HG02759 (cell line): ENCODE measurements around the gene DBH.

ENCODE experiments used
- ATAC-seq: cut with Tn5 transposase; IDR thresholded peaks from one replicate; pipeline ENCODE4 v1.9.1; 2021; ENCODE audit warnings: mild to moderate bottlenecking, moderate library complexity; ENCODE audit not compliant: unreplicated experiment

Gene DBH

DNA sequence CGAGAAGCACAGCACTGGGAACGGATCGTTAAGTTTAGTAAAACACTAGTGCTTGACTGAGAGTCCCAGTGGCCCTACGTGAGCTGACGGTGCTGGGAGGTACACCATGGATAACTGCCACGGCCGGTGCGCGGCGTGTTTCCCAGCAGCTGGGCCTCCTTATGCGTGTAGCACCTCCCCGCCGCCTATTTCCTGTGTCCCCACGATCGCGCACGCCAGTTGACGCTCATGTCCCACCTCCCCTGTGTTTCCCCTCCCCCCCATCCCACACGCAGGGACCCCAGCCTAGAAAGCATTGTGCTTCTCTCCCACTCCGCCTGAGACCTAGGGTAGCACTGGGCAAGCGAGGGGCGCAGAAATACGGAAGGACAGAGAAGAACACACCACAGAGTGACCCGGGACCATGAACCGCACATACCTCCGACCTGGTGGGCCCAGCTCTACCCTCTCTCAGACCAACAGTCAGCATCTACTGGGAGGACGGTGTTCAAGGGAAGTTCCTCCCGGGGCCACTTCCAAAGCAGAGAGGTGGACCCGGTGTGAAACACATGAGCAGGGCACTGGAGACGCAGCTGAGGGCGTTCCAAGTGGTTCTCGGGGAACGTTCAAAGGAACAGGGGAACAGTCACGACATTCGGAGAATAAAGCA, 45.6 kb downstream of the DBH start:
- no peak for ATAC-seq

DNA sequence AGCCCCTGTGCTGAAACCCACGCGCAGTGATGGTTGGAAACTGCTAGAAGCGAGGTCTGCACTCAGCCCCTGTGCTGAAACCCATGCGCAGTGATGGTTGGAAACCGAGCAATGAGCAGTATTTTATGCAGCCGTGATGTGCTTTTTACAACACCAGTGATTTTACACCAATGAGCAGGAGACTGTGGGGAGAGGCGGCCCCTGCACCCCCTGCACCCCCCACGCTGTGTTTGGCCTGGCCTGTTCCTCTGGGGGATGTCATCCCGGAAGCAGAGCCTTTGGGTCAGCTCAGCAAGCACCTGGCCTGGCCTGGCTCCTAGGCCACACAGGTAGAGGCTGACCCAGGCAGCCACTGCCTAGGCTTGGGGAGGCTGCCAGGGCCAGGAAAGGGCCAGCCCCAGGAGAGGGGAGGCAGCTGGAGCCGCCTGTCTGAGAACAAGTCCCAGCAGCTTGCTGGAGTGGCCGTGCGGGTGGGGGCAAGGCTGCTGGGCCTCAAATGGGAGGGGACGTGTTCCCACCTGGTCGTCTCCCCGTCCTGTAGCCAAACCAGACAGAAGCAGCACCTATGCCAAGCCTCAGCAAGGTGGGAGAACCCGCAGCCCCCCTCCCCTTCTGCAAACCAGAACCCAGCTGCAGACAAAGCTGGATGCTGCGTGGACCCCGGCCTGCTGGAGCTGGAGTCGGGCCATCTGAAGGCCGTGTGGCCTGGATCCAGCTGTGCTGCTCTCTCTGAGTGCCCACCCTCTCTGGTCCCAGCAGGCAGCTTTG, 46.8 kb downstream of the DBH start:
- ATAC-seq = no peak

DNA sequence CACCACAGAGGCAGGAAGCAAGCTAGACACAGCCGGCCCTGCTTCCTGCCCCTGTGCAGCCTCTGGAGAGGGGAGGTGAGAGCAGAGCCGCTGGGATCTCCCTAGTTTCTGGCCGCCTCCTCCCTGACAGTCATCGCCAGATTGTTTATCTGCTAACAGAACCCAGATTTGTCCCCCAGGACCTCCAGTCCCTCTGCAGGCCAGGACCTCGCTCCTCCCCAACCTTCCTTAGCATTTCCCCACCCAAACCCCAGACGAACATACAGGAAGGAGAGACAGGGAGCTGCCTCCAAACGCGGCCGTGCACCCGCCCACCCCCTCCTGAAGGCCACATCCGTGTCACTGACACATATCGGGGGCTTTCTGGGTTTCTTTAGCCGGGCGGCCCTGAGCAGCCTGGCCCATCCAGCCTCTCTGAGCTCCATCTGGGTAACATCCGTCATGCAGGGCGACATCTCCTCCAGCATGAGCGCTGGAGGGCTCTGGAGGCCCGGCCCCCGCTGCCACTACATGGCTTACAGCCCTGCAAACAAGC, 47.5 kb downstream of the DBH start:
- ATAC-seq = no peak

DNA sequence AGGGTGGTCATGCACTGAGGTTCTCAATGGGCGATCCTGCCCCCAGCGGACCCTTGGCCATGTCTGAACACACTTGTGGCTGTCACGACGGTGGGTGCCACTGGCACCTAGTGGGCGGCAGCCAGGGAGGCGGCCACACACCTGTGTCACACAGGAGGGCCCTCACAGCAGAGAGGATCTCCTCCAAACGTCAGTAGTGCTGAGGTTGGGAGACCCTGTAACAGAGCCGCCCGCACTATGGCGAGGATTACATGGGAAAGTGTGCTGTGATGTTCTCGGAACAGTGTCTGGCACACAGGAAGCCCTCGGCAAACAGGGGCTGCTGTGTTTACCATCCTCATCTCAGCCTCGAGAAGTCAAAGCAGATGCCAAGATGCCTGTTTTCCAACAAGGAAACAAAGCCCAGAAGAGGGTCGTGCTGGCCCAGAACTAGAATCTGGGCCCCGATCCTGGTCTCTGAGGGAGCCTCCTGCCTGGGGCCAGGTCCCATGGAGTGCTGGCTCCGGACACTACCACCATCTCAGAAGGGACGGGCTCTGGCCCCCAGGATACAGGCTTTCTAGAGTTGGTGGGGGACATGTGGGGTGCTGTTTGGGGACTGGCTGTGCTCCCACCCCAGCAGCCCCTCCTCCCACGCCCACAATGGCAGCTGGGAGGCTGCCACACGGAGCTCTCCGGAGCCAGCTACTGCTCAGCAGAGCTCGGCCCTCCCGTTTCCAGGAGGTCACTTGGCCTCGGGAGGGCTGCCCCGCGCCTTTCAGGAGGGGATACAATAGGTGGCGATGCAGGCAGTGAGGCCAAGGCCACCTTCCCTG, 48.2 kb downstream of the DBH start:
- no peak for ATAC-seq

DNA sequence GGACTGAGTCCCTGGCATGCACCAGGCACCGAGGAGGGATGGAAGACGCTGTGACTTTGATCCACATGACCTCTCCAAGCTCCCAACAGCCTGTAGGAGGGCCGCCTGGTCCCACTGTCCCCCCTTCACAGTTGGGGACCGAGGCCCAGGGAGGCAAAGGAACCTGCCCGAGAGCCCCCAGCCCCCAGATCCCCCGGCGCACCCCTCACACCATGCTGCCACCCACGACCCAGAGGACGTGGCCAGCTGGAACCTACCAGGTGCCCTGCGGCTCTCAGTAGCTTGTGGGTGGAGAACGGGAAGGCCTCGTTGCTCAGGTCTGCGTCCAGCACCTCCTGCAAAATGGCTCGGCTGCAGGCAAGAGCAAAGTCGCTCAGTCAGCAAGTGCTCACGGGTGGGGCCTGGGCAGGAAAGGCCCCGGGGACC, 48.8 kb downstream of the DBH start:
- no peak for ATAC-seq

DNA sequence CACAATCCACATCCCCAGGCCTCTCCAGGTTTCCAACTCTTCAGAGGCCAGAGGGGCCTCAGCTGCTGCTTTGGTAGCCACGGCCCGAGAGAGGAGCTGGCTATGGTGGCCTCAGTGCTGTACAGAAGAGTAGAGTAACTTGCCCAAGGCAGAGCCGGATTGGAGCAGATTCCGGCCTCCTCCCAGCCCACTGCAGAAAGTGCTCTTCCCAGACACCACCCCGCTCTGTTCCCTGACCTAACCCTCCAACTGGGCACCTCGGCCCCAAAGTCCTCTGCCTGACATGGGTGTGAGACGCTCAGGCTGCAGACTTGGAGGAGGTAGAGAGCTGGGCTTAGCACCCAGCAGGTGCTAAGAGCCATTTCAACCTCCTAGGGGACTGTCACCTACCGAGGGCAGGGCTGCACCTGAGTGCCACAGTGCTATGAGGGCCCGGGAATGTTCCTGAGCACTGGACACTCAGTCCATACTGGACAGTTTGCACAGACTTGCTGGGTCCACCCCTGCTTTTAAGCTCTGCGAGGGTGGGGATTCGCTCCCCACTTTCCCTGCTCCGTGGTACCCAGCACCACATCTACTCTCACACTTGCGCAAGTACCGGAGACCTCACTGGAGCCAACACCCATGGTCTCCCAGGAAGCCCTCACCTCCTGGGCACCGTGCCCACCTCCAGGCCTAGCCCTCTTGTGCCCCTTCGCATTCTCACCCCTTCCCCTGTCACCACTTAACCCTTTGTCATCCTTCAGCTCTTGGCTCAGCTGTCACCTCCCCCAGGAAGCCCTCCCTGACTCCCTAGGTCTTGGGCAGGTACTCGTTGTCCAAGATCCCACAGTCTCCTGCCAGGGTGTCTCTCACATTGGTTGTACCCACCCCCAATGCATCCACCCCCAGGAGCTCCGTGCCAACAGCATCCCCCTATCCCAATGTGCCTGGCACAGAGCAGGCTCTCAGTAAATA, 49.8 kb downstream of the DBH start:
- ATAC-seq = no peak

DNA sequence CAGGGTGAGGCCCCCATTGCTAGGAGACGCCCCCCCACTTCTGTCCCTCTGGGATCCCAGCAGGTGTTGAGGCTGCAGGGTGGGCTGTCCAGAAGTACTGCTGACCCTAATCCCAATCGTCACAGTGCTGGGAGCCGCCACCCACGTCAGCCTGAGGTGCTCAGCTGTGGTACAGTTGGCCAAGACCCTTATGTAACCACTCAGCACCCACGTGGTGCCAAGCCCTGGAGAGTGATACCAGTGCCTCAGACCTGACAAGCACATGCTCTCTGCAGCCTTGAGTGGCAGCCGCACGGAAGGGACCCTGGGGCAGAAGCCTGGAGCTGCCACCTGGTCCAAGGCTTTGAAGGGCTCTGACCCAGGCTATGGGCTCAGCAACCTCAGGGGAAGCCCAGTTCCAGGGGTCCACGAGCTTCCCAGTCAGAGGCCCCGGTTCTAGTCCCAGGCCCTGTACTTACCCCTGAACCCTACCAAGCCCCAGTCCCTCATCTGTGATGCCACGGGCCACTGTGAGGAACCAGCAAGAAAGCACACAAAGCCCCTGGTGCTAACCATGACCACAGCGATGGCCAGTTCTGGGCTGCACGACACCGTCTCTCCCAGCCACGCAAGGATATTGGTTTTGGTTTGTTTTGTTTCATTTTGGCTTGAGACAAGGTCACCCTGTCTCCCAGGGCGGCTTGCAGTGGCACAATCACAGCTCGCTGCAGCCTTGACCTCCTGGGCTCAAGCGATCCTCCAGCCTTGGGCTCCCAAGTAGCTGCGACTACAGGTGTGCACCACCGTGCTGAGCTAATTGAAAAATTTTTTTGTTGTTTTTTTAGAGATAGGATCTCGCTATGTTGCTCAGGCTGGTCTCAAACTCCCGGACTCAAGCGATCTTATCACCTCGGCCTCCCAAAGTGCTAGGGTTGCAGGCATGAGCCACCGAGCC, 50.7 kb downstream of the DBH start:
- no peak for ATAC-seq

DNA sequence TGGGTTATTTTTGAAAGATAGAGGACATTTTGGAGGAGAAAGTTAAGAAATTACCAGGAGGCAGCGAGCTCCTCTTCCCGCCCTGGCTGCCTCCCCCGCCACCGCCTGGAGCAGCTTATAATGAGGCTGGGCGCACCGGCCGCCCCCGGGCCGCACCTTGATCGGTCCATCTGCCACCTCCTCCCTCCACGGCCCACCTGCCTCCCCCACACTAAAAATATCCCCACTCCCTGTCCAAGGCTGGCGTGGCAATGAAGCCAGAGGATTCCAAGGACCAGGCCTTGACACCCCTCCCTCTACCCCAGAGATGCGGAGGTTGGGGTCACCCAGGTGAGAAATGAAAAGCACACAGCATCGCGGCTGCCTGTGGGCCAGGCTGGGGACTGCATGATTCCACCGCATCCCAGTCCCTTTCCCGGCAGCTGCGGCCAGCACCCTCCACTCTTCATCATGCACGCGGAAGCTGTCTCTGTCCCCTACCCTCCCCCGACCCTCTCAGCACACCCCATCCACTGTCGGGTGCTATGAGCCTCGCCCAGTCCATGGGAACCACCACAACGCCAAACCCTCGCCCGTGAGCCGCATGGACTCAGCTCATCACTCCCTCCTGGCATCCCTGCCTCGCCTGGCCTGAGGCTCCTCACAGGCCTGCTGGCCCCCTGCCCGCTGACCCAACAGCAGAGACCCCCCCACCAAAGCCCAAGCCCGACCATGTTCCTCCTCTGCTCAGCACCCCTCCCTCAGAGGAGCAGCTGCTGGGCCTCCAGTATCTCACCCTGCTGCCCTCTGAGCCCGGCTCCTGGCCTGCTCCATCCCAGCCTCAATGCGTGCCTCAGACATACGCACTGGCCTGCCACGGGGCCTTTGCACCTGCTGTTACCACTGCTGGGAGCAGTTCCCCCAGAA, 51.9 kb downstream of the DBH start:
- ATAC-seq = no peak

DNA sequence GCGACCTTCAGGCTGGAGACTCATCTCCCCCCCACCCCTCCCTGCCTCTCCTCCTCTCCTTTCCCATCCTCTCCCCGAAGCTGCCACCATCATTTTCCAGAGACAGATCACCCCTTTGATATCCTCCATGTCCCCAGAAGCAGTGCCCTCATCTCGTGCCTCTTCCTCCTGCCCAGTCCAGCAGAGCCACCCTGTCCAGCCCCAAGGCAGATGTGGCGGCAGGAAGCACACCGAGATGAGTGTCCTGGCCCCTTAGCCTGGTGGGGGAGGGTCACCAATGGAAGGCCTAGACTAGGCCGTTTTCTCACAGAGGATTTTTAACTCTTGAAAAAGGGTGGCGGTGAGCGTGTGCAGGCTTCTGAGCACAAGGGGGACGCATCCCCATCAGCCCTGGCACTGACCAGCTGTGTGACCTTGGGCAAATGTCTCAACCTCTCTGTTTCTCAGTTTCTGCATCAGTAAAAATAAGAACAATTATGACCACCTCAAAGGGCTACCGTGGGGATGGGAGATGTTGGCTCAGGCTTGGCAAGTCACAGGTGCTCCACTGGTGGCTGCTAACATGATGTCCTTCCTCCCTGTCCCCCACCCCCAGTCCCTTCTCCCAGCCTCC, 53.1 kb downstream of the DBH start:
- ATAC-seq = no peak

DNA sequence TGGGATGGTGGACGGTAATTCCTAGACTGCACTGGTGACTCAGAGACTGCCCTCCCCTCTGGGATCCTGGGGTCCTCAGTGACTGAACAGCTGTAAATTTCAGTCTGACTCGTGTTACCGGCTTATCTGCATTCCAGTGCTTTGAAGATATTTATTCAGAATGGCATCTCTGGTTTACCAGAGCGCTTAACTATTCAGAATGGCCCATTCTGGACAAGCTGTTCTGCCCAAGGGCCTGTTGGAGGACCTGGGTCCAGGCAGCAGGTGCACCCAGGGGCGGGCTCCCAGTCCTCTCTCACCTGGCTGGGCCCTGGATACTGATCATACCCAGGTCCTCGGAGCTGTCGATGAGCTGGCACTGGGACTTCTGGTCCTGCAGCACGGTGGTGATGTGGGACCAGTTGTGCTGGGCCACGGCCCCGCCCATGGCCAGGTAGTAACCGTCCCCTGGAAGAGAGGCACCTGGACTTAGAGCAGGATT, 54.0 kb downstream of the DBH start:
- no peak for ATAC-seq

DNA sequence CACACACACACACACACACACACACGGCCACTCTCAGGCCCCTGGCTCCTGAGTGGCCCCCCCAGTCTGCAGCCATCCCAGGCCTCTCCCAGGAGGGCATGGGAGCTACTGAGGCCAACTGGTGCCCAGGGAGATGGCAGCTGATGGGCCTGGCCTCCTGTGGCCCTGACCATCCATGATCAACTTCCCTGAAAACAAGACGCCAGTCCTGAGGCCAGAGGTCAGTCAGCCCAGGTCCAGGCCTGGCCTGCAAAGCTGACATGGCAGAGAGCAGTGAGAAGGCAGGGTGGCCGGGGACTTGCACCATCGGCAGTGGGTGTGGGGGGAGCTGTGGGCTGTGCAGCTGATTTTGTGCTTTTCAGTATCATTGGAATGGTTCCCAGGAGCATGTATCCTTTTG, 55.0 kb downstream of the DBH start:
- no peak for ATAC-seq

DNA sequence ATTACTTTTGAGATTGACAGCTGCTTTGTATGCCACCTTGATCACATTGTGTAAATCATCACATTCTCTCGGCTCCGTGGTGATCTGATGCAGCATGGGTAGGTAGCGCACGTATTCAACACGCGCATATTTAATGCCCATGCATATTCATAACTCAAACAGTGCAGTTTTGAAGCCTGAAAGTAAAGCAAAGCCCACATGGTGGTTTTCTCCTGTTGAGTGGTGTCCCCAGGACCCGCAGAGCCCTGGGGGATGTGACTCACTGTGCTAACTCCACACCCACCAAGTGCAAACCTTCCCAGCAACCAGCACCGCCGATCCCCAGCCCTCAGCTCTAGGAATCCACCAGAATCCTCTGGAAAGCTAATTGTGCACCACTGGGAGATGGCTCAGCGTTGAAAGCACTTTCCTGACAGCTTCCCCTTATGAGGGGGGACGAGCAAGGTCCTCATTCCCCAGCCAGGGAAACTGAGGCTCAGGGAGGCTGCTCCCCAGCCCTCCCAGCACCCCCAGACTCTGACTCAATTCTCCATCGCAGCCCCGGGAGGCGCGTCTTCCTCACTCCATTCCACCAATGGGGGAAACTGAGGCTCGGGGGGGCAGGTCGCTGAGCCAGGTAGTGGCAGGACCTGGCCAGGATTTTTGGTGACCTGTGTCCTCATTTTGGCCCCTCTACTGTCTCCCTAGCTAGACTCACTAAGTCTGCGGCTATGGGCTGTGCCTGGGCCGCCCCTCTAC, 55.6 kb downstream of the DBH start:
- no peak for ATAC-seq

DNA sequence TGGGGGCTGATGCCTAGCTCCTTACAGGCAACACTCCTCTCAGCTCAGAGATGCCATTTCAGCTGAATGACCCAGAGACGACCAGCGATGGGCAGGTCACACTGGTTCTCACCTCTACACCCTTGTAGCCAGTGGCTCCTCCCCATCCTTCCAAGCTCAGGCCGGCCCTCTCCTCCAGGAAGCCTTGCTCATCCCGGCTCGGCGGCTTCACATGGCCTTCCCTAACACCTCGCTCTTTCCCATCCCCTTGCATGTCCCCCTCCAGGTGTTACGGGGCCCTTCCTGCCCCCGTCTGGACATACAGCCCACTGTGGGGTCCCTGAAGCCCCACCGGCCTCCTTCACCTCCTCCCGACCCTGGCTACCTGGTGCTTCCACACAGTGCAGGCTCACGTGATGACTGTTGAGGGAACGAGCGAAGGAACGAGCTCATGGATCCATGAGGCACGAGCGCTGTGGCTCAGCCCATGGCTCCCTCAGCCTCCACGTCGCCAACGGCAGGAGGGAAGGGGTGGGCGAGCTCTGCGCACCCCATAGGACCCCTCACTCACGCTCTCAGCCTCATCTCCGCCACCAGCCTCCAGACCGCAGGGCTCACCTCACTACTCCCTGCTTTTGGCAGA, 56.3 kb downstream of the DBH start:
- no peak for ATAC-seq

DNA sequence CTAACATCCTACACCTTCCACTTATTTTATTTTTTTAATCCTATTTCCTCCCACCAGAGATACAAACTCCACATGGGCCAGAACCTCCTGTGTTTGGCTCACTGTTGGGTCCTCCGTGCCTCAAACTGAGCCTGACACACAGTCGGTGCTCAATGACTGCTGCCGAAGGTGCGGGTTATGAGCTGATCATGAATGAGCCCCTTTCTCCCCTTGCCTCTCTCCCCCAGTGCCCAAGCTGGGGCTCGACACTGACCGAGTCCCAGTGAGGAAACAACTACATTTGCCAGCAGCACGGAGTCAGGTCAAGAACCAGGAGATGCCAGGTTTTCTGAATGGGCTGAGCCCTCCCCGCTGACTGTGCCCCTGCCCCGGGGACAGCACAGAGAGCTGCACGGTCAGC, 57.0 kb downstream of the DBH start:
- ATAC-seq = no peak

DNA sequence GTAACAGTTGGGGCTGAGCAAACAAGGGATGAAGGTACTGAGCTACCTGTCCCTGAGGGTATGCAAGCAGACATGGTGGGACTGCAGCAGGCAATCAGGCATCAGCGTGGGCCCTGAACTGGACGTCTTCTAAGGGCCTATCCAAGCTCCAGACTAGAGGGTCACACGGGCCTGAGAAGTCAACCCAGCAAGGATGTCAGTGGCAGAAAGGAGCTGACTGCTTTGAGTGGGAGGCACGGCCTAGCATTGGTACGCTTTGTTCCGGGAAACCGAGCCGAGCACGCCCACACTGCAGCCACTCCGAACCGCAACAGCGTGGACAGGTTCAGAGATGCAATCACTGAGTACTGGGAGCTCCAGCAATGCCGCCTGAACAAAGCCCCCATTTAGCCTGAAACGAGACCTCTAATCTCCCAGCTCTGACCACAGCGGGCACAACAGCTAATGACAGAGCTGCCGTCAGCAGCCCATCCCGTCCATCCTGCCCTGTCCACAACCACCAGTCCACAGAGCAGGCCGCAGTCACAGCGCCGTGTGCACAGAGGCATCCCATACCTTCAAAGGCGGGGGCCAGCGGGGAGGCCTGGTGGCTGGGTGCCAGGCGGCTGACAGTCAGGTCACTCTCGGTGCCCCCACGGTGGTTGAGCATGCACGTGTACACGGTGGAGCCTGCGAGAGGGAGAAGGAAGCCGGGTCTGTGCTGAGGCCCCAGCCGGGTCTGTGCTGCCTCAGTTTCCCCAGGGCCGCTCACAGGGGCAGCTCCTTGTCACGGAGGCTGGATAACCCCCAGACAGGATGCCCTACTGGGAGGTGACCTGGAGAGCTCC, 57.8 kb downstream of the DBH start:
- no peak for ATAC-seq

DNA sequence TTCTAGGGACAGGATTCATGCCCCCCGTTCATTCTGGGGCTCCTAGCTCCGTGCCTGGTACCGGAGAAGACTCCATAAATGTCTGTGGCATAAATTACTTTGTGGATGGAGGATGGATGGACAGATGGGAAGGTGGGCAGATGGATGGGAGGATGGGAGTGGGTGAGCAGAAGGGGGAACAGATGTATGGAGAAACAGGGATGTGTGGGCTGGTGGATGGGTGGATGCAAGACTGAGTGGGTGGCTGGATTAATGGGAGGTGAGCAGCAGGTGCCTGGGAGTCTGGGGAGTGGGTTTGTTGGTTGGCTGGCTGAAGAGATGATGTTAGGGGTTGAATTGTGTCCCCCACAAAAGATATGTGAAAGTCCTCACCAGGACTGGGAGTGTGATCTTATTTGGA, 58.5 kb downstream of the DBH start:
- ATAC-seq = no peak
